ENCODE results near the gene TMEM191B.
"Not testable (repeated sequence)": the region's sequence is repeated elsewhere in the genome, so short reads cannot be mapped to it uniquely, and the experiment has no call there.

The TMEM191B gene

GRCh38 chr22:18558939-18559338 lies 31.3 kb downstream of the TMEM191B start:
- DNase-seq, result not testable (repeated sequence)

GRCh38 chr22:18560099-18560974 lies 32.7 kb downstream of the TMEM191B start:
- DNase-seq, result not testable (repeated sequence)

- DNase-seq, result not testable (repeated sequence)
Measured at GRCh38 chr22:18570509-18571246, 43.1 kb downstream of the TMEM191B start.

- DNase-seq, result not testable (repeated sequence)
Measured at GRCh38 chr22:18573483-18574164, 46.0 kb downstream of the TMEM191B start.

- DNase-seq, result not testable (repeated sequence)
Measured at GRCh38 chr22:18574555-18574954, 47.0 kb downstream of the TMEM191B start.

- not testable (repeated sequence) for DNase-seq
Measured at GRCh38 chr22:18575686-18576085, 48.1 kb downstream of the TMEM191B start.

GRCh38 chr22:18577090-18577818 lies 49.7 kb downstream of the TMEM191B start:
- not testable (repeated sequence) for DNase-seq

GRCh38 chr22:18577847-18578246 lies 50.2 kb downstream of the TMEM191B start:
- DNase-seq, result not testable (repeated sequence)
